SW 1271 (cell line): Measurements from ENCODE around the gene KRTAP5-10.
"Not testable (repeated sequence)": the region's sequence is repeated elsewhere in the genome, so short reads cannot be mapped to it uniquely, and the experiment has no call there.

ENCODE experiments used
- DNase-seq, 2 experiments: peaks; one replicate each; lab custom pipeline; 2025; lab: John Stamatoyannopoulos, UW

The KRTAP5-10 gene

DNA sequence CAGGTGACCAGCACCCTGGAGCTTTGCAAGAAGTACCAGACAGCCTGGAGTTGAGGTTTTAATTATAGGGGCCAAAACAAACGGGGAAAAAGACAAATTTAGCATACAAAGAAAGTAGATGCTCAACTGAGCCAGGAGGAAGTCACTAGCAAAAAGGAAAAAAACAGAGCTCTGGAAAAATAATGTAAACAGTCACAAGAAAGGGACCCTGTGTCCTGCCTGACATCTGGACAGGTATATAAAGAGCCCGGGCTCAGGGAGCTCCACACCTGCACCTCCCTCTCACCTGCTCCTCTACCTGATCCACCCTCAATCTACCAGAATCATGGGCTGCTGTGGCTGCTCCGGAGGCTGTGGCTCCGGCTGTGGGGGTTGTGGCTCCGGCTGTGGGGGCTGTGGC lies at the start of gene KRTAP5-10:
KRTAP5-10 (plus strand) TSS at position 301 of the 400 bp plus-strand sequence; CDS start at position 326, 25 bp downstream.
- DNase-seq, result no peak

DNA sequence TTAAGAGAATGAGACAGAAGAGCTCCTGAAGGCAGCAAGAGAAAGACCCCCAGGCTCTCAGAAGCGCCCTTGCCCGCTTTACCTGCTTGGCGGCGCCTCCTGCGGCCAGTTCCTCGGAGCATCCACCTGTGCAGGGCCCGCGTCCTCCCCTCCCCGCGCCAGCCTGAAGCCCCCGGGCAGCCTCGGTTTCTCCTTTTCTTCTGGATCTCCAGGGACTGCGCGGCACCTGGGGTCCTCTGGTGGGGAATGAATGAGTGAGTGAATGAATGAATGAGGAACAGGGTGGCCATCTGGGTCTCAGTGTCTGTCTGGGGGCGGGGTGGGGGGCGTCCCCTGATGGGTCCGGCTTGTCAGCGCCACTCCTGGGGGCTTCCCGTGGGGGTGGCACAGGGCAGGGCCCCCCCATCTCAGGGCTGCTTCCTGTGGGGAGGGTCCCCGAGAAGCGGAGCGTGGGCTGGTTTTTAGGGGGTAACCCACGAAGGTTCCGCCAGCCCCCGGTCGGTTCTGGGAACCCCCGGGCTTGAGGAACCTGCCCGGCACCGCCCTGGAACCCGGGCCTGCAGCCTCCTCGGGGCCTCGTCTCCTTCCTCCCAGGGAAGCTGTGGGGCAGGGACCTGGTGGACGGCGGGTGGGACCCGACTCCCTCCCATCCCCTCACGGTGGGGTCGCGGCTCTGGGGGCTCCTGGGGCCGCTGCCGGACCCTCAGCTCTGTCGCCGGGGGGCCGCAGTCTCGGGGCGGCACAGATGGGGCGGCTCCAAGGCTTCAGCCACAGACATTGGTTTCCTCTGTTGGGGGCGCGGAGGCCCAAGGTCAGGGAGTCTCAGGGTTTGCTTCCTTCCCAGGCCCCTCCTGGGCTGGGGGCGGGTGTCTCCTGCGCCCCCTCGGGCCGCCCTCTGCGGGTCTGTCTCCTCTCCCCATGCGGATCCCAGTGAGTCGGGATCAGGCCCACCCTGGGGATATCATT lies 46.6 kb upstream of the KRTAP5-10 start:
- no peak for DNase-seq

DNA sequence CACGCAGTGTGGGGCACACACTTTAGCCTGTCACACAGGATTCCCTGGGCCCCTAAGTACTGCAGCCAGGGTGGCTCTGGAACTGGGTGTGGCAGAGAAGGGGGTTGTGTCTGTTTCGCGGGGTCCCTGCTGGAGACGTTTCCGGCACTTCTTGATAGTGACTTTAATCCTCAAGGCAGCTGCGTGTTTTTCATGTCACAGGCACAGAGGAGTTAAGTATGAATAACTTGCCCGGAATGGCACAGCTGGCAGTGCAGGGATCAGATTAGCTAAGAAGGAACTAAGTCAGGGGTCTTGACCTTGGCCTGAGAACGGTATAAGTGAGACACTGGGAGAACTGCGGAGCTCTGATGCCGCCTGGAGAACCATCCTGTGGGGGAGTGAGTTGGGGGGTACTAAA lies 45.8 kb upstream of the KRTAP5-10 start:
- no peak for DNase-seq

- DNase-seq, result no peak
Observed at GRCh38 chr11:71525188-71525937, 40.0 kb upstream of the KRTAP5-10 start.

DNA sequence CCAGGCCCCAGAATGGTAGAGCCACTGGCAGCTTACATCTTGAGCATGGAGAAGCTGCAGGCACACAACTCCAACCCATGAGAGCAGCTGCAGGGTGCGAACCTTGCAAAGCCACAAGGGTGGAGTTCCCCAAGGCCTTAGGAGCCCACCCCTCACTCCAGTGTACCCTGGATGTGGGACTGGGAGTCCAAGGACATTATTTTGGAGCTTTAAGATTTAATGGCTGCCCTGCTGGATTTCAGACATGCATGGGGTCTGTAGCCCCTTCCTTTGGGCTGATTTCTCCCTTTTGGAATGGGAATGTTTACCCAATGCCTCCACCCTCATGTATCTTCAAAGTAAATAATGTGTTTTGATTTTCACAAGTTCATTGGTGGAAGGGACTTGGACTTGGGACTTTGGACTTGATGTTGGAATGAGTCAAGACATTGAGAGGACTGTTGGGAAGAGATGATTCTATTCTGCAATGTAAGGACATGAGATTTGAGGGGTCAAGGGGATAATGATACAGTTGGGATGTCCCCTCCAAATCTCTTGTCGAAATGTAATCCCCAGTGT lies 39.3 kb upstream of the KRTAP5-10 start:
- DNase-seq, result no peak

- not testable (repeated sequence) for DNase-seq
Observed at GRCh38 chr11:71526796-71527575, 38.4 kb upstream of the KRTAP5-10 start, which contains the start of gene KRTAP5-7. Gene KRTAP5-7 (plus strand): TSS chr11:71527267. CDS start chr11:71527301, 34 bp downstream.

GRCh38 chr11:71527576-71528210 lies 37.7 kb upstream of the KRTAP5-10 start:
- DNase-seq, result no peak

DNA sequence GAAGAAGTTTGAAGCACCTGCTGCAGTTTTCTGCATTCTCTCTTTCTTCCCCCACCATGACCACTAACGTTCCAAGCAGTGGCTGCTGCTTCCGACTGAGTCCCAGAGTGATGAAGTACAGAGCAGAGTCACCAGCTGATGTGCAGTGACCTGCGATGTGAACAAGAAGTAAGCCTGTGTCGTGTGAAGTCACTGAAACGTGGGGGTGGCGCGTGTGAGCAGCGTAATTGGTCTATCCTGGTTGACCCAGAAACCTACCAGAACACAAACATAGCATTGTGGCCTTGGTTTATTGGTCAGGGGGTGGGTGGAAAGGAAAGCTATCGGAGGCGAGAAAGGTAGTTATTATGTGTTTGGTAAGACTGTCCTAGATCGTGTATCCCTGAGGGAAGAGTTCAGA lies 34.8 kb upstream of the KRTAP5-10 start:
- DNase-seq, result no peak

- no peak for DNase-seq
Observed at GRCh38 chr11:71532036-71532610, 33.2 kb upstream of the KRTAP5-10 start.

DNA sequence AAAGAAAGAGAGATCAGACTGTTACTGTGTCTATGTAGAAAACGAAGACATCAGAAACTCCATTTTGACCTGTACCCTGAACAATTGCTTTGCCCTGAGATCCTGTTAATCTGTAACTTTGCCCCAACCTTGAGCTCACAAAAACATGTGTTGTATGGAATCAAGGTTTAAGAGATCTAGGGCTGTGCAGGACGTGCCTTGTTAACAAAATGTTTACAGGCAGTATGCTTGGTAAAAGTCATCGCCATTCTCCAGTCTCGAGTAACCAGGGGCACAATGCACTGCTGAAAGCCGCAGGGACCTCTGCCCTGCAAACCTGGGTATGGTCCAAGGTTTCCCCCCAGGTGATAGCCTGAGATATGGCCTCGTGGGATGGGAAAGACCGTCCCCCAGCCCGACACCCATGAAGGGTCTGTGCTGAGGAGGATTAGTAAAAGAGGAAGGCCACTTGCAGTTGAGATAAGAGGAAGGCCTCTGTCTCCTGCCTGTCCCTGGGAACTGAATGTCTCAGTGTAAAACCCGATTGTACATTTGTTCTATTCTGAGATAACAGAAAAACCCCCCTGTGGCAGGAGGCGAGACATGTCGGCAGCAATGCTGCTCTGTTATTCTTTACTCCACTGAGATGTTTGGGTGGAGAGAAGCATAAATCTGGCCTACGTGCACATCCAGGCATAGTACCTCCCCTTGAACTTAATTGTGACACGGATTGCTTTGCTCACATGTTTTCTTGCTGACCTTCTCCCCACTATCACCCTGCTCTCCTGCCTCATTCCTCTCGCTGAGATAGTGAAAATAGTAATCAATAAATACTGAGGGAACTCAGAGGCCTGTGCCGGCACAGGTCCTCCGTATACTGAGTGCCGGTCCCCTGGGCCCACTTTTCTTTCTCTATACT lies 30.4 kb upstream of the KRTAP5-10 start:
- not testable (repeated sequence) for DNase-seq

- DNase-seq, result no peak
Observed at GRCh38 chr11:71535825-71536224, 29.5 kb upstream of the KRTAP5-10 start.

- DNase-seq, result no peak
Observed at GRCh38 chr11:71537537-71537936, 27.8 kb upstream of the KRTAP5-10 start.

GRCh38 chr11:71537977-71538665 lies 27.2 kb upstream of the KRTAP5-10 start, which contains the start of gene KRTAP5-8:
Gene KRTAP5-8 (plus strand): TSS chr11:71538025. CDS start chr11:71538056, 31 bp downstream.
- DNase-seq, result not testable (repeated sequence)

DNA sequence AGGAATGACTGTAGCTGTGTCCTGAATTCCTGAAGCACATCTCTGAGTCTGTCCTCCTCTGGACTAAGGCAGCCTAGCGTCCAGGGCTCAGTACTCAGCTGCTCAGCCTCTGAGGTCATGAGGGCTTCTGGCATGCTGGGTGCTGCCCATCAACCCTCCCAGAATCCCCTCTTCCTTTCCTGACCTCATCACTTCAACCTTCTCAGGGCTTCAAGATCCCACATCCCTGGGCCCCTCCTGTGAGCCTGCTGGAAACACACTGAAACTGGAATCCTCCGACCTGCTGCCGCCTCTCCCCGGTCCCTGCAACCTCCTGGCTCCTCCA lies 26.7 kb upstream of the KRTAP5-10 start:
- no peak for DNase-seq

GRCh38 chr11:71539017-71539416 lies 26.3 kb upstream of the KRTAP5-10 start:
- no peak for DNase-seq

DNA sequence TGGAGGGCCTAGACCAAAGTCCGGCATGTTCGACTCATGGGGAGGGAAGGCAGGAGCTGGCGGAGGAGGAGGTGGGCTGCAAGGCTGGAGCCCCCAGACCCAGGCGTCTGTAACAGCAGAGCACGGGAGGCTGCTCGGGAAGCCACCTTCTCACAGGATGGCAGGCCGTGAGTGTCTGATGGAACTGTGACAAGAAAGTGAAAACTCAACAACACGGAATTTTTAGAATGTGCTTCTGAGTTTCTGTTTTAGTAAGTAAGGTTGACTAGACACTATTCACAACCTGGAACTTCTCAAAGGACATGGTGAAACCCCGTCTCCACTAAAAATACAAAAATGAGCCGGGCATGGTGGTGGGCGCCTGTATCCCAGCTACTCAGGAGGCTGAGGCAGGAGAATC lies 25.4 kb upstream of the KRTAP5-10 start:
- not testable (repeated sequence) for DNase-seq

- DNase-seq, result not testable (repeated sequence)
Observed at GRCh38 chr11:71540521-71541304, 24.6 kb upstream of the KRTAP5-10 start.

GRCh38 chr11:71542382-71542781 lies 23.0 kb upstream of the KRTAP5-10 start:
- DNase-seq, result no peak
